ENCODE data around the gene ZNF366.

ZNF366 gene

DNA sequence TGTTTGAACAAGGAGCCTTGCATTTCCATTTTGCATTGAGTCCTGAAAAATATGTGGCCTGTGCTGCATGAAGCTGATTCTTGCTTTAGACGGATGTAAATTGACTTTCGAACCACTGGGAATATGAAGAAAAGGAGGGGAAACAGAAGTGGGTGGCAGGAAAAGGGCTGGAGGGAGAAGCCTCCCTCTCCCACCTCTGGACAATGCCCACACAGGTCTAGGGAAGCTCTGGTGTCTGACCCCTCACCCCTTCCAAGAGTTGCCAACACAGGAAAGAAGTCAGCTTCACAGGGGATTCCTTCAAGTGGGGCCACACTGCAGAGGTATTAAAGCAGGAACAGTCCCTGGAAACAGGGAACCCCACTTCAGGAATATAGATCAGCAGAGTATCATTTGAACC lies 52.2 kb downstream of the ZNF366 start:
- Histone ChIP-seq H3K9me2 (replicated peaks; ENCODE audit: insufficient read depth, low read length) (no peaks in the 10 kb centered on the region), H3K36me3 (ENCODE audit: low read length) (no peaks in the 10 kb centered on the region), H3K79me2 (ENCODE audit: insufficient read depth, low read length) (no peaks in the 10 kb centered on the region), H3K27ac (ENCODE audit: low read depth, low read length) (no peak overlapping the region), H3K27me3 (ENCODE audit: low read length) (no peaks in the 10 kb centered on the region), H3K4me3 (ENCODE audit: insufficient read depth, low read length, poor library complexity, severe bottlenecking) (no peak overlapping the region), H4K20me1 (ENCODE audit: low read depth, low read length) (no peaks in the 10 kb centered on the region), H3K9me3 (ENCODE audit: insufficient read depth, low read length) (no peaks in the 10 kb centered on the region), H2AFZ (ENCODE audit: low read depth, low read length, severe bottlenecking) (no peak overlapping the region), H3K9ac (ENCODE audit: low read length) (no peak overlapping the region), H3K4me2 (ENCODE audit: low read depth, low read length, poor library complexity, severe bottlenecking) (no peak overlapping the region), H3F3A (ENCODE audit: insufficient read depth) (no peaks in the 10 kb centered on the region)
- TF ChIP-seq EZH2phosphoT487 (conservative IDR thresholded peaks at IDR 0.05; ENCODE audit: low read length), result no peak
- no peak for TF ChIP-seq CTCF (IDR thresholded peaks at IDR 0.05; ENCODE audit: insufficient read depth, low read length, poor library complexity, severe bottlenecking)

DNA sequence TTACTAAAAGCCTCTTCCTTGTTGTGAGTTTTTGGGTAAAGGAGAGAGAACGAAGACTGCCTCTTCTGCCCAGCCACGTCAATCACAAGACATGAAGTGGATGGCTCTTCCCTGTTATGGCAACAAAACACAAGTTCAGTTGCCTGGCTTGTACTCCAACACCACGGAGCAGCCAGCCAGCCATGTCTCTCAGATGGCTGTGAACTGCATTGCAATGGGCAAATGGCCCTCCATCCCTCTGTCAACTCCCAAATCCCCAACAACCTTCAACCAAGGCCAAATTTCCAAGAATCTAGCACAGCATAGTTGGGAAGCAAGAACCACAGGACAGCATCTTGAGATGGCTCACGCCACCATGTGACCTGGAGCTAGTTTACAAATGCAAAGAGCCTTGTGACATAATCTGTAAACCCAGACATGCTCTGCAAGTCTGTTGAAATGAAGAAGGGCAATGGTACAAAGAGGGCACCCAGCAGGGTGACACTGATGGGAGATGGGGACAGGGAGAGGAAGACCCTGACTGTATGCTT lies 53.9 kb downstream of the ZNF366 start:
- Histone ChIP-seq H3K36me3 (ENCODE audit: low read length) (no peaks in the 10 kb centered on the region), H3K9me2 (replicated peaks; ENCODE audit: insufficient read depth, low read length) (no peaks in the 10 kb centered on the region), H4K20me1 (ENCODE audit: low read depth, low read length) (no peaks in the 10 kb centered on the region), H3K27me3 (ENCODE audit: low read length) (no peaks in the 10 kb centered on the region), H3F3A (ENCODE audit: insufficient read depth) (no peaks in the 10 kb centered on the region), H3K4me2 (ENCODE audit: low read depth, low read length, poor library complexity, severe bottlenecking) (no peak overlapping the region), H3K9ac (ENCODE audit: low read length) (no peak overlapping the region), H3K9me3 (ENCODE audit: insufficient read depth, low read length) (no peaks in the 10 kb centered on the region), H3K4me3 (ENCODE audit: insufficient read depth, low read length, poor library complexity, severe bottlenecking) (no peak overlapping the region), H2AFZ (ENCODE audit: low read depth, low read length, severe bottlenecking) (no peak overlapping the region), H3K27ac (ENCODE audit: low read depth, low read length) (no peak overlapping the region), H3K79me2 (ENCODE audit: insufficient read depth, low read length) (no peaks in the 10 kb centered on the region)
- no peak for TF ChIP-seq EZH2phosphoT487 (conservative IDR thresholded peaks at IDR 0.05; ENCODE audit: low read length)
- TF ChIP-seq CTCF (IDR thresholded peaks at IDR 0.05; ENCODE audit: insufficient read depth, low read length, poor library complexity, severe bottlenecking), result no peak

DNA sequence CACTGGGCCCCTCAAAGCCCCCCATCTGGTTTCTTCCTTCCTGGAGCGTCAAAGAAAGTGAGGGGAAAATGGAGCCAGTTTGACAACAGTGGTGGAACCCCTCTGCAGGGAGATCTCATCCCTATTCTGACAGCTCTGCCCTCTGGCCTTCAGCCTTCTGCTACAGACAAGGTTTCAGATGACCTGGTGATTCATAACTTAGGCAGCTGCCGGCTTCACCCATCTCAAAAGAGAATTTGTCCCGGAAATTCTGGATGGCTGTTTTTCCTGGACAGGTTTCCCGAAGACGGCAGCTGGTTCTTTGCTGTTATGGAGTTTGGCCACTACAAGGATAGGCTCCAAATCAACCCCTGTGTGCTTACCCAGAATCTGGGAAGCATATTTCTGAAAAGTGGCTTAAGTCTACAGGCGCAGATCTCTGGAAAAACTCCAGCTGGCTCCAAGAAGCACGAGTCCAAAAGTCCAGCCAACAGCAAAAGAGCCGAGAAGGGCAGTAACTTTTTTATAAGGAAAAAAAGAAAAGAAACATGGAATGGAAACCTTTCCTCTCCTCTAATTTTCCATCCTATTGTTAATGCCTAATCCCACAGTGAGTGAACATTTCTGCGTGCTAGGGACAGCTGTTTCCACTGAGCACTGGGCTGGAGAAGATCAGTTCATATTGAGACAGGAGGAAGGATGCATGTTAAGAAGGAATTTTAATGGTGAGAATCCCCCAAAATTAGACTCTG lies 54.5 kb downstream of the ZNF366 start:
- no peak overlapping the region for H3K27ac ChIP-seq (ENCODE audit: low read depth, low read length)
- no peaks in the 10 kb centered on the region for H3F3A ChIP-seq (ENCODE audit: insufficient read depth)
- no peak overlapping the region for H2AFZ ChIP-seq (ENCODE audit: low read depth, low read length, severe bottlenecking)
- no peaks in the 10 kb centered on the region for H3K79me2 ChIP-seq (ENCODE audit: insufficient read depth, low read length)
- H3K9me3 ChIP-seq (ENCODE audit: insufficient read depth, low read length), result no peaks in the 10 kb centered on the region
- TF ChIP-seq EZH2phosphoT487 (conservative IDR thresholded peaks at IDR 0.05; ENCODE audit: low read length), result no peak
- TF ChIP-seq CTCF (IDR thresholded peaks at IDR 0.05; ENCODE audit: insufficient read depth, low read length, poor library complexity, severe bottlenecking), result no peak
- no peaks in the 10 kb centered on the region for H3K27me3 ChIP-seq (ENCODE audit: low read length)
- H3K9me2 ChIP-seq (replicated peaks; ENCODE audit: insufficient read depth, low read length), result no peaks in the 10 kb centered on the region
- H3K9ac ChIP-seq (ENCODE audit: low read length), result no peak overlapping the region
- no peaks in the 10 kb centered on the region for H4K20me1 ChIP-seq (ENCODE audit: low read depth, low read length)
- H3K4me3 ChIP-seq (ENCODE audit: insufficient read depth, low read length, poor library complexity, severe bottlenecking), result no peak overlapping the region
- H3K4me2 ChIP-seq (ENCODE audit: low read depth, low read length, poor library complexity, severe bottlenecking), result no peak overlapping the region
- H3K36me3 ChIP-seq (ENCODE audit: low read length), result no peaks in the 10 kb centered on the region
